ENCODE measurements around the gene CFHR4. TPM values are rescaled to one million over a fixed set of nuclear protein-coding genes. Genes with fewer than 3 reads are reported as not detected.

The CFHR4 gene
- total and polyA plus RNA-seq, 2 of the 13 experiments (the other 11 are each of a cell fraction or from before 2014, with no cell fraction given), result not detected

- no peak overlapping the region for H3K9ac ChIP-seq (ENCODE audit: insufficient read depth, low read depth, low read length)
- no peak overlapping the region for H3K4me2 ChIP-seq (ENCODE audit: low read depth, low read length)
- no peaks in the 10 kb centered on the region for H3K9me3 ChIP-seq (ENCODE audit: low read length)
- WGBS (ENCODE audit: low lambda C conversion rate), result 9% methylated on average over 6 of the region's 6 CpGs
- ChIA-PET POLR2A (no interaction called here), CTCF (ENCODE audit: low intra/inter-chr PET ratio, low total read pairs) (no interaction called here)
- no peaks in the 10 kb centered on the region for H3K36me3 ChIP-seq (replicated peaks in 1 of 2; ENCODE audit: control insufficient read depth in 1 of 2, insufficient read depth in 2 of 2, low read length in 2 of 2)
- no peaks in the 10 kb centered on the region for H3K79me2 ChIP-seq (ENCODE audit: insufficient read depth, low read length)
- TF ChIP-seq EEA1 (CRISPR knock-in tag; IDR thresholded peaks at IDR 0.05; ENCODE audit: borderline replicate concordance), result no peak
- TF ChIP-seq STAG1 (CRISPR knock-in tag; IDR thresholded peaks at IDR 0.05), result peak; percentile 45; the same call in 1 of the 2 replicates
- no peak for TF ChIP-seq ZSCAN5A (CRISPR knock-in tag; IDR thresholded peaks at IDR 0.05; ENCODE audit: borderline replicate concordance)
- H3K4me3 ChIP-seq (replicated peaks in 1 of 3; ENCODE audit: insufficient read depth in 1 of 3, low read depth in 2 of 3, low read length in 3 of 3), result no peak overlapping the region
- no peaks in the 10 kb centered on the region for H4K20me1 ChIP-seq (ENCODE audit: insufficient read depth, low read length)
- in situ Hi-C loops (cut with HindIII; ENCODE audit: extremely low pct_ligation_motif_present, low pct_unique_long_range_greater_than_20kb) (no loop called here), intact Hi-C loops (cut with micrococcal nuclease; ENCODE audit: unreplicated experiment) (no loop called here)
- BruUV-seq (replicated peaks), result no TSS peak
- ATAC-seq, result no peak
- FAIRE-seq, result no peak
- no peak overlapping the region for H2AFZ ChIP-seq (ENCODE audit: low read length)
- no peak overlapping the region for H3K27ac ChIP-seq (ENCODE audit: extremely low read length, insufficient read depth, low read length)
- no peak for DNase-seq (ENCODE audit: low spot score)
- no peaks in the 10 kb centered on the region for H3K4me1 ChIP-seq (ENCODE audit: insufficient read depth, low read length)
- H3K27me3 ChIP-seq (ENCODE audit: control insufficient read depth in 1 of 2, insufficient read depth in 2 of 2, low read length in 2 of 2), result no peaks in the 10 kb centered on the region
These were observed 2.8 kb downstream of the CFHR4 start for GRCh38 chr1:196890668-196891067.

GRCh38 chr1:196891251-196891650, 3.4 kb downstream of the CFHR4 start:
- Histone ChIP-seq H3K27me3 (ENCODE audit: control insufficient read depth in 1 of 2, insufficient read depth in 2 of 2, low read length in 2 of 2) (no peaks in the 10 kb centered on the region), H3K4me1 (ENCODE audit: insufficient read depth, low read length) (no peaks in the 10 kb centered on the region), H3K4me2 (ENCODE audit: low read depth, low read length) (no peak overlapping the region), H3K27ac (ENCODE audit: extremely low read length, insufficient read depth, low read length) (no peak overlapping the region), H3K36me3 (replicated peaks in 1 of 2; ENCODE audit: control insufficient read depth in 1 of 2, insufficient read depth in 2 of 2, low read length in 2 of 2) (no peaks in the 10 kb centered on the region), H4K20me1 (ENCODE audit: insufficient read depth, low read length) (no peaks in the 10 kb centered on the region), H3K79me2 (ENCODE audit: insufficient read depth, low read length) (no peaks in the 10 kb centered on the region), H2AFZ (ENCODE audit: low read length) (no peak overlapping the region), H3K9ac (ENCODE audit: insufficient read depth, low read depth, low read length) (no peak overlapping the region), H3K9me3 (ENCODE audit: low read length) (no peaks in the 10 kb centered on the region), H3K4me3 (replicated peaks in 1 of 3; ENCODE audit: insufficient read depth in 1 of 3, low read depth in 2 of 3, low read length in 3 of 3) (no peak overlapping the region)
- ChIA-PET POLR2A (no interaction called here), CTCF (ENCODE audit: low intra/inter-chr PET ratio, low total read pairs) (no interaction called here)
- DNase-seq (ENCODE audit: low spot score) (no peak), FAIRE-seq (no peak), ATAC-seq (no peak)
- WGBS (ENCODE audit: low lambda C conversion rate), result 52% methylated on average over 6 of the region's 6 CpGs
- TF ChIP-seq KLF12 (CRISPR knock-in tag; IDR thresholded peaks at IDR 0.05; ENCODE audit: borderline replicate concordance), result no peak
- no TSS peak for BruUV-seq (replicated peaks)
- in situ Hi-C loops (cut with HindIII; ENCODE audit: extremely low pct_ligation_motif_present, low pct_unique_long_range_greater_than_20kb), result no loop called here
- intact Hi-C loops (cut with micrococcal nuclease; ENCODE audit: unreplicated experiment), result no loop called here

Measured in HepG2 (cell line).